GM18858 (cell line): ENCODE data around the gene KCNJ1.

Source experiments
- ATAC-seq: cut with Tn5 transposase; IDR thresholded peaks from one replicate; pipeline ENCODE4 v1.9.1; 2021; ENCODE audit not compliant: unreplicated experiment

Gene KCNJ1

DNA sequence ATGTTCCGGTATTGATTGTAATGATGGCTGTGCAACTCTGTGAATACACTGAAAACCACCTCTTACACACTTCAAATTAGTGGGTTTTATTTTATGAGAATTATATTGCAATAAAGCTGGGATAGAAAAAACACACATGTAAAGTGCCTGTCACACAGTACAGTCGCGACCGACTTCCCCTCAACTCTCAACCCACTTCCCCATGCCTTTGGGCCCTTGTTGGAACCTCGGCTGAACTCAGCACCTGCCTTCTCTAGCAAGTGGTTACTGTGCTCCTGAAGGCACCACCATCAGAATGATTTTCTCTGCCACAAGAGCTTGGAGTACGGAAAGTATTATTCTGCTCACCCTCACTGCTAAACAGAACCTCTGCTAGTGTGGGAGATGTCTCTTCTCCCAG, 13.5 kb downstream of the KCNJ1 start:
- ATAC-seq: no peak

DNA sequence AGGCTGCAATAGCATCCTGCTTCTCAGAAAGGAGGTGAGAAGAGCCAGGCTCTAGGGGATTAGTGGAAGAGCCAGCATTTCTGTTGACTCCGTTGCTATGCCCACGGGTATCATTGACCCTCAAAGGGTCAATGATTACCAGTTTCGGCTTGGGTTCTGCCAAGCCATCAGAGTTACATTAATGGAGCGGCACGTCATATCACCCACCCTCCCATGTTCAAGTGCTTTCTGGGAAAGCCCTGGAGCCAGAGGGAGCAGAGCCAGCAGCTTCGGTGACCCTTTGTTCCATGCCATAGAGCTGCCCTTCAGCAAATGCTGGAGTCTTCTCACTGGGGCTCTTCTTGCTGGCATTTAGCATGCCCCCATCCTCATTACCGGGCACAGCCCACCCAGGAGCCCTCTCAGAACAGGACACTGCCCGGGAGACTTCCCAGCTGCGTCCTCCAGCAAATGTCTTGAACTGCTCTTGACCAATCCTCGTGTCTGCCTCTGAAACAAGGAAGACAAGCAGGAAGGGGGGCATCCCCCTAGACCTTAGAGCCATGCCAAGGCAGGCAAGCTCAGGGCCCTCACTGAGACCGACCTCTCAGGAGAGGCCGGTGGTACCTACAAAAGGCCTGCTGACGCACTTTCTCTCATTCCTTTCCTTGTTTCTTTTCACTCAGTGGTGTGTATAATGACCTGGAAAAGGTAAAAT, 14.6 kb downstream of the KCNJ1 start:
- no peak for ATAC-seq

DNA sequence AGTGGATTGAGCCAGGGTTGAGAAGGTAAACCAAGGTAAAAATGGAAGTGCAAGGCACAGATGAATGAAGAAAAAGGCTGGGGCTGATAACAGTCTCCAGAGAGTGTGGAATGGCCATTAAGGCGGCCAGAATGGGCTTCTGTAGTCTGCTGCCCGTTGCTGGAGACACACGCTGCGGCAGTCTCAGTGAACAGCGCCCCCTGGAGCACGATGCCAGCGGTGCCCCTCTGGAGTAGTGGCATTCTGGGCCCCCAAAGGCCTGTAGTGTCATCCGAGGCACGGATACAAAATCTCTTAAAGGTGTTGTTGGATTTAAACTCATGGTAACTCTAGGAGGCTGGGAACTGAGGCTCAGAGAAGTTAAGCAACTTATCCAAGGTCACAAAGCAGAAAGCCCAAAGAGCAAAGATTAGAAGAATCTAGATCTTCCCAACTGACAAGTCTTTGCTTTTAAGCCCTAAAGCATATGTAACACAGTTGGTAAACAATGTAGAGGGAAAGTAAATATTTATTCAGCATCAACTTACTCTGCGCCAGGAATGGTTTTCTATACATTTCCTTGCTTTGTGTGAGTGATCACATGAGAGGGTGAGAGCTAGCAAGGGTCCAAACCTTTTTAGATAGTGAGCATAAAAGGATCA, 18.2 kb downstream of the KCNJ1 start:
- ATAC-seq: no peak

DNA sequence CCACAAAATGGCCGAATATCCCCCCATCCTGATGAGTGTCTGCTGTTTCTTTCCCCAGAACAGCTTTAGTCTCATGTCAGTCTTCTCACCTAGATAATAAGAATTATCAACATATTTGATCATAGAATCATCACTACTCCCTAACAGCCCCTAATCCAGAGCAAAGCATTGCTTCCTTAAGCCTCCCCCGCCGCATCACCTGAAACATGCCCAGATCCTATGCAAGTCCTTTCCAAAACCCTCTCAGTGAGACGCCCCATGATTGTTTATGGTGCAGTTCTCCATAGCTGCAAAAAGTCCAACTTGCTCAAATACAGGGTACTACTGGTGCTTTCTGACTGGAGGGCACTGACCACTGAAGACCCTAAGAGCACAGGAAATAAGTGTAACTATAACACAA, 20.1 kb downstream of the KCNJ1 start:
- ATAC-seq: no peak

DNA sequence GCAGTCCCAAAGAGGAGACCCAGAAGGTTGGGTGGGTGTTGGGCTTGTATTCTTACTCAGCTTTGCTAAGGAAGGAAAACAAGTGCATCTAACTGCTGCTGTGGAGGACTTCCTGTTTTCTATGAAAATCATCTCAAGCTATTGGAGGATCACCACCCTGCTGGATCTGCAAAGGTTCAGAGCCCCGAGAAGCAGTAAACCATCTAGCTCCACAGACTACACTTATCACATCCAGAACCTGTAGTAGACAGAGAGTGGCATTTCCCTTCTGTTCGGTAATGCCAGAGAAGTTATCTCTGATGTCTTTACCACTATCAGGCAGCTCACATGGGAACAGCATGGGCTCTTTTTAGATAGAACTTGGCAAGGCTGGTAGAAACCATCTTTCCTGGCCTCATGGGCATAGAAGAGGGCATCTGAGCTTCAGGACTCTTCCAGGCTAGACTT, 21.7 kb downstream of the KCNJ1 start:
- ATAC-seq: no peak

DNA sequence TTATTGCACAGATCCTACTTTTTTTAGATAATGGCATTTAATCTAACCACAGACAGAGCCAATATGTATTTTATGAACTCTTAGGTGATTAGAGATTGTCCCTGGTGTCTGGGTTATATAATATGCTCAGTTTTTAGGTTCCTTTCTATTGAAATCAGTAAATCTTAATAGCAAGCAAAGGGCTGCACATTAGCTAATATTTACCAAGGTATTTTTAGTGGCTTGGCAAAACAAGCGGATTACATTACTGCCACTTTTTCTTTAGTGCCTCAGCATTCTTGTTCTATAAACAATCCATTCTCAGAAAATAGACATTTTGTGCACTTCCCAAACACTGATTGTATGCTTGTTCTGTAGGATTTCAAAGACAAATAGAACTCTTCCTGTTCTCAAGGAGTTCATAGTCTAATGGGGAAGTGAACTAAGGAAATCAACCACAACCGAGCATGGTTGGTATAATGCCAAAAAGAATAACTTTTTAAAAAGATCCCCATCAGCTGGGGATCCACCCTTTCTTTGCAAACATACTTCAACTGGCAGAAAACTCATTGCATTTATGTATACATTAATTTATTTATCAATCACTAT, 23.8 kb downstream of the KCNJ1 start:
- ATAC-seq: no peak

DNA sequence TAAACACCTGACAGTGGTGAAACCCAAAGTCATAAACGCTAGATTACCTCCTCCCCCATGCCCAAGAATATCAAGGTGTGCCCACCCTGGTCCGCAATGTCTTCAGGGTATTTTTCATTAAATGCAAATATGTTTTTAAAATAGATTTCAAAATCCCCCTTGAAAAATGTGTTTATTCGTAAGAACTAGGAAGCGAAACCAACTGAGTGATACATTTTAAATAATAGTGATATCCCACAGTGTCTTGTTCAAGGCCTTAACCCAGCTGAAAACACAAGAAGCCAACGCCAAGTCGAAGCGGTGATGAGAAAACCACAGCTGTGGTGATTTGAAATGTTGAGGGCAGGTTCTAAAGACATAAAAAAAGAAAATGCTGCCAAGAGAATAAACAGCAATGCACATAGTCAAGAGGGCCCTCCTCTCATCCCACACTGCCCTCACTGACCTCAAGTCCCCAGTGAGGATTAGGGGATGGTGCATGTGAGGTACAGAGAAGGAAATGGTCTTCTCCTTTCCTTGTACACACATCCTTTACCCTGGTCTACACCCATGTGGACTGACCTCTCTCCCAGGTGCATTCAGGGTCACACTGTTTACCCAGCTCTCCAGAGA, 25.5 kb downstream of the KCNJ1 start:
- peak; percentile 58 for ATAC-seq

DNA sequence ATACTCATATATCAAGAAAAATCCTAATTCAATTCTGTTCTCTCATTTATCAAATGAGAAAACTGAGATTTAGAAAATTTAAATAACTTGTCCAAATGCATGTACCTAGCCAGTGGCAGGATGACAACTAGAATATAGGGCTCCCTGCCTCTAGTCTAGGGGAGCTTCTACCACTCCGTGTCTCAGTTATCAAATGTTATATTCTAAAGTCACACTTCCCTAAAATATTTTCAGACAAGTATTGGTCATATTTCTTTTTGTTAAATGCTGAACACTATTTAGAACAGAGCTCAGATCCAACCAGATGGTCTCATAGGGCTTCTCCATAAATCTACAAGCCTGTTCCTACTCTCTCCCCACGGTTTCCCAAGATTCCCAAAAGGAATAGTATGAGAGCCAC, 26.3 kb downstream of the KCNJ1 start:
- peak; percentile 41 for ATAC-seq

DNA sequence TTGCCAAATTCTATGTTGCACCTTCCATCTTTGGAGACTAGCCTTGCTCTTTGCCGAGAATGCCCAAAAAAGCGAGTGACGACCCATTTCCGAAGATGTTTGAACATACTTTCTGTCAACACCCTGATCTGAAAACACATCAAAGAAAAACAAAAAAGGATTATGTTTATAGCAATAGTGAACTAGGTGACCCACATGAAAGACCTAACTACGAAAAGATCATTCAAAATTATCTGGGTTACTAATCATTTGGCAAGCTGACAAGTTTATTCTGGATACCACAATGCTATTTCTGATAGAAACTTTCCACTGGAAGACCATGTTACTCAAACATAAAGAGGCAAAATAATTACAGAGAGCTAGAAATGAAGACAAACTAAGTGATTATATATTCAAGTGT, 27.0 kb downstream of the KCNJ1 start:
- no peak for ATAC-seq

DNA sequence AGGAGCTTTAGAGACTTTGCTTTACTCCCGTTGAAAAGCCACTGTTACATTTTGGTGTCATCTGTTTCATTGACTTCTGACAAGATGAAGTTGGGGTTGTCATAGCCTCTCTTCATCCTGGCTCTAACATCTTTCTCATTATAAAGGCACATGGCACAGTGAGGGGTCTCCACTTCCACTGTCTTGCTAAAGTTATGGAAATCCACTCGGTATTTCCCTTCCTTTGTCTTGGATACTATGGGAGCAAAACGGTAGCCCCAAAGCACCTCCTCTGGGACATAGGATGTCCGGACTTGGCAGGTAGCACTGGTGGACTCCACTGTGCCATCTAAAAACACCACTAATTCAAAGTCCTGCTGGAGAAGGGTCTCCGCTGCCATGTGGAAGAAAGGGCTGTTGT, 28.0 kb downstream of the KCNJ1 start:
- no peak for ATAC-seq

DNA sequence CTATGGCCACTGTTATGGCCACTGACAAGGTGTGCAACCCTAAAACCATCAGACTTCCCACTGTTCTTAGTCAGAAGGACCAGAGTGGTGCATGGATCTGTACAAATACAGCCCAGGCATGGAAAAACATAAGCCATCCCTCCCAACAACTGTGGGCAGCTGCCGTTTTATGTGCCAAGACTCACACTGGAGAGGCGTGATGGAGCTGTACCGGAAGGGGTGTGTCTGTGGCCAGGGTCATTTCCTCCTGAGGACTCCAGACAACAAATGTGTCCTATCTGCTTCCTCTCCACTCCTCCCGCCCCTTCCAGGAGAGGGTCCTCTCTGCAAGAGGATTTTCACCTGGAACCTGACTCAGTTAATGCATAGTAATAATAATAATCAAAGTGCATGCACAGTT, 29.5 kb downstream of the KCNJ1 start:
- ATAC-seq: no peak

DNA sequence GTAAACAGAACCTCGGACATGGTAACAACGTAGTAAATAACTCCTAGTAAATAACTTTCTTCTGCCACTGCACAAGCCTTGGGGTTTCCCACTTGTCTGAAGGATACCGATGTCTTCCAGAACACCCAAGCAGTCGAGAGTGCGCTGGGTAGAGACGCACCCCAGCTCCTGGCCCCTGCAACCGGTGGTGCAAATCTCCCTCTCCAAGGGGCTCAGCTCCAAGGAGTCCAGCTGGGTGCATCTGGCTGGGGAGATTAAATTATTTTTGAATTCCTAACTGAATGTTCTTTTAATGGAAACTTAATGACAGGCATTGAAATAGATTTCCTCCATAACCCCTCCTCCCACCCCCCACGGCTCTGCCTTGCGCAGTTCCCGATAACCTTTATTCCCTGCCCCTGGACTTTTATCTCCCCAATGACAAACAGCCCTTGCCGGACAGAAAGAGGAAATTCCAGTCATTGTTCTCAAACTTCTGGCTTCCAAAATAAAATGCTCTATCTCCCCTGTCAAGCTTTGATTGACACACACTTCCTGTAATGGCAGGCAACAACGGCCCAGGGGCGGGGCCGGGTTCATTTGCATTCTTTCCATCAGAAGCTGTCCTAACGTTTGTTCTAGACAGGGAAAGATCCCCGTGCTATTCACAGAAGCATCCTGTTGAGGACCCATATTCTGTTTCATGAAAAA, 31.2 kb downstream of the KCNJ1 start:
- no peak for ATAC-seq

DNA sequence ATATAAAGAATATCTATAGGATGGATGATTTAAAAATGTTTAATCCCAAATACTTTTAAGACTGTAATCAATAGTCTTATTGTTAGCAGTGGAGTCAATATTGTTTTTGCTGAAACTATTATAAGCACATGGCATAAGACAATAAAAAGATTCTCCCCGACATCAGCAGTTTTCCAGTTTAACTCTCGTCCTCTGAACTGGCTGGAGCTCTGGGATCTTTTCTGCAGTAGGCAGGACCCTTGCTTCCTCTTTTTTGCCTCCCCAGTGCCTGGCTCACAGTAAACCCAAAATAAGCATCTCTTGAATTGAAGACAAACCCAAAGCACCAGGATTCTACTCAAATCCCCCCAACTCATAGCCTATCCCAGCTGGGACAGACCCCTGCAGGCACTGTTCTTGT, 32.9 kb downstream of the KCNJ1 start:
- no peak for ATAC-seq

DNA sequence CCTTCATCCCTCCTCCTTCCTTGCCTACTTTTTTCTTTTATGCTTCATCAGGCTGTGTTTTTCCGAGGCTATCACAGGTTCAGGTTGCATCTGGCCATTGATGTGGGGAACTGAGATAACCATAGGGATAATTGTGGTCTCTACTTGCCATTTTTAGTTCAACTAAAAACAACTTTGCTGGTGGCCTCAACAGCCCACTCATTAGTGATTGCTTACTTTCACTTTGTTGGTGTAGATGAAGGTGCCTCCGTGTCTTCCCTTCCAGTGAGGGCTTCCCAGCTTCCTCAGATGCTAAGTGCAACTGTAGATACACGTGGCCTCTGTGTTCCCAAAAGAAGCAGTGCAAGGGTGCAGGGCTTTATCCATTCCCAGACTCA, 35.0 kb downstream of the KCNJ1 start:
- ATAC-seq: peak; percentile 58

DNA sequence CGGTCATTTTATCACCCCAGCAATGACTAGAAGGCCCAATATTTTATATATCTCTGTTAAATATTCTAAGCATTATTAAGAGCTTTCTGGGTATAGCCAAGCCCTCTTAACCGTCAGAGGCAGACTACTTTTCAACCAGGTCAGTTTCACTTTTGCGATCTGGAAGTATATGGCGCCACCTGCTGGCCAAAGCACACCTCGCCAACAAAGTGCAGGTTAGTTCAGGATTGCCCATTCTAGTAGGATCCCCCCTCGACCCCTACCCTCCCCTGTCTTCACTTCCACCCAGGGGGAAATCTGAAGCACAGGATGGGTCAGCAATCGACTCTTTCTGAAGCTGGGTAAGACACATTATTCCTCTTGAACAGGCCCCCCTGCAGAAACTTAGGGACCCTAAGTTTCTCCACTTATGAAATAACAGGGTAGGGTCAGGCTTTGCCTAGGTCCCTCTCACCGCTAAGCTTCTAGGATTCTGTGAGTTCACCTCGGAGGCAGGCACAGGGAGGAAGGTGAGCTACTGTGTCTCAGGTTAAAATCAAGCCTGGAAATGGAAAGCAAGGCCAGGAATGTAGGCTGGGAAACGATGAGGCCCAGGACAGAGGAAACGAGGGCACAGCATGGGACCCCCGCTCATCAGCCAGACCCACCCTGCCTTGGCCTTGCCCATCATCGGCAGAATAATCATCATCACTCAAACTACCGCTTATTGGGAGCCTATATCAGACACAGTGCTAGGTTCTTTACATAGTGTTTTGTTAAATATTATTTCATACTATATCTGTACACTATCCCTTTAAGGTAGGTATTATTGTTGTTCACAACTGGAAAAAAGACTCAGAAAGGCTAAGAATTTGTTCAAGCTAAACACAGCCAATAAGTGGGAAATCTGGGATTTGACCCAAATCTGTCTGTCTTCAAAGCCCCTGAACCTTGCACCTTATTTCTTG, 35.6 kb downstream of the KCNJ1 start:
- peak; percentile 55 for ATAC-seq

DNA sequence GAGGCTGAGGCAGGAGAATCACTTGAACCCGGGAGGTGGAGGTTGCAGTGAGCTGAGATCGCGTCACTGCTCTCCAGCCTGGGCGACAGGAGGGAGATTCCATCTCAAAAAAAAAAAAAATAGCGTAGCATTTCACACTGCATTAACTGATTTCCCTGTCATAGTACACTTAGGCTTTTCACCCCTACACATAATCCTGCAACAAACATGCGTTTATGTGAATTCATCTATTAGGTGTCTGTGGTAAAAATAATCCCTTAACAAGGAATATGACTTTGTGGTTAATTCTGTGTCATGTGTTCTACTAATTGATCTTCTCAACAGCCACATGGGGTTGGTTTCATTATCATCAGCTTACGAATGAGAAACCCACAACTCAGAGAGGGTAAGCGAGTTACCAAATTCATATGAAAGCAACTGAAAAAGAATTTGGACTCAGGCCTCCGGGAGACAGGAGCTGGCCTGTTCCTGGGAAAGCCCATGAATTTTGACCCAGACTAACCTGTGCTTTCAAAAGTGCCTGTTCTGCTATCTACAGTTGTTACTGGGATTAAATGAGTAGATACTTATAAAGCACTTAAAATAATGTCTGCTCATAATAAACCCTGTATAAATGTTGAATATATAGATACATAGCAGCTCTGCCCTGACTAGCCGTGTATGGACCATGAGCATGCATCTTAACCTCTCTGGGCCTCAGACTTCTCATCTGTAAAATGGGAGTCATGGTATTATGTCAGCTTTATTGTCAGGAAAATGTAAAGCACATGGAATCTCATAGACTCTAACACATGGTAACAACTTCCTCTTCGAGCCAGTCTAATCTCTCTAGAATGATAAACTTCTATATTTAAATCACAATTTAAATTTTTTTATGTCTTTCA, 36.6 kb downstream of the KCNJ1 start:
- ATAC-seq: peak; percentile 14

DNA sequence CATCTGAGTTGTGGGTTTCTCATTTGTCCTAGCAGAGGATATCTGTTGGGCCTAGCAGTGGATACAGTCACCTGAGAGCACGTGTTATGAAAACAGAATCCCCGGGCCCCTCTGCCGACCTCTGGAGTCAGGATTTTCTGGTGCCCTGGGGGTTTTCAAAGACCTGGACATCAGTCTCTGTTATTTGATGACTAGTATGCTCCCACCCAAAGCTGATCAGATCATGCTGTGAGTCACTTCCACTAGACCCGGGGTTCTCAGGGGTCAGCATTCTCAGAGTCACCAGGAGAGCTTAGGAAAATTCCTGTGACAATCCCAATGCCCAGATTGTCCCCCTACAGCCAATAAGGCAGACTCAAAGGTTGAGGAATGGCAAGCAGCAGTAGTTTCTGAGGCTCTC, 38.7 kb downstream of the KCNJ1 start:
- no peak for ATAC-seq

DNA sequence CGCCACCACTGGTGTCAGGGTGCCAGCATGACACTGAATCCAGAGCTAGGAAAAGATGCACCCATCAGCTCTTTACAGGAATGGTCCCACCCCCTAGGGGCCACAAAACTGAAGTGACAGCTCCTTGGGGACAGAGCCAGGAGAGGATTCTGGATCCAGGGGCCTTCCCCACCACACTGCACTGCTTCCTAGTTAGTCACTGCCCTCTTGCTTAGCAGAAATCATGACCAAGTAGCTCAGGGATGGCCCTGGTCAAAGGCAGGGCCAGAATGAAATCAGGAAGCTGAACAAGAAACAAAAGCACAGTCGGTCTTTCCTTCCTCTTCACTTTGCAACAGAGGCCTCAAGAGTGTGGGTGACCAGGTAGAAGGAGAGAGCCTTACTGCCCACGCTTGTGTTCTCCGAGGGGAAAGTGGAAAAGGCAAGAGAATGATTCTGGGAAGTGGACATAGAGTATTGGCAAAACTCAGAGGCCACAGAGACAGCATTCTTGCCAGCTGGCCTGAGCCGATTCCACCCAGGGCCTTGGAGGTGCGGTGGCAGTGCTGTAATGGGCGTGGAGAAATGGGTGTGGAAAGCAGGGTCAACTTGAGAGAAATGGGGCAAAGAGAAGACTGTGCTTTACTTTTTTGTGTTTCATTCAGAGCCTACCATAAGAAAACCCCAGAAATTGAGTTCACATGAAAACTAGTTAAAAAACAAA, 39.8 kb downstream of the KCNJ1 start:
- ATAC-seq: no peak
